Neuron (in vitro differentiated cells): ENCODE data around the gene SLC28A3.

Experiments
- H2AFZ ChIP-seq: one replicate; pipeline ENCODE4 v1.6.1; 2013; ENCODE audit warnings: low read depth, mild to moderate bottlenecking, inconsistent platforms, low read length, moderate library complexity
- H3K27me3 ChIP-seq: one replicate; pipeline ENCODE4 v1.6.1; 2013; ENCODE audit warnings: low read length; ENCODE audit not compliant: insufficient read depth
- H3K36me3 ChIP-seq: one replicate; pipeline ENCODE4 v1.6.1; 2013; ENCODE audit warnings: low read length; ENCODE audit not compliant: insufficient read depth
- H3K4me1 ChIP-seq: one replicate; pipeline ENCODE4 v1.6.1; 2013; ENCODE audit warnings: low read length; ENCODE audit not compliant: insufficient read depth
- H3K4me3 ChIP-seq: 2 replicates; pipeline ENCODE4 v1.5.1; 2013; ENCODE audit warnings: mild to moderate bottlenecking, low read length, moderate library complexity
- H3K9me3 ChIP-seq: one replicate; pipeline ENCODE4 v1.6.1; 2013; ENCODE audit warnings: low read length

Gene SLC28A3

DNA sequence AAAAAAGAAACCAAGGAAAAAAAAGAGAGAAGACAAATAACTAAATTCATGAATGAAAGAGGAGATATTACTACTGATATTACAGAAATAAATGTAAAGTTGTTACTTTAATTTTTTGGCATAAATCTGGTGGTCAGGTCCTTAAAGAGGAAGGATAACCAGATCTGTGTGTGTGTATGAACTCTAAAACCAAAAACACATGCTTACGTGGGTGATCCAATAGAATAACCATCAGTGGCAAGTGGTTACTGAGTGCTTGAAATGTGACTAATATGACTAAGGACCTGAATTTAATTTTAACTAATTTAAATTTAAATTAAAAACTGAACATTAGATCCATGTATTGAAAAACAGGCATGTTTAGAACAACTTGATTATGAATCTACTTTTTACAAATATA lies 10.3 kb downstream of the SLC28A3 start:
- Histone ChIP-seq H2AFZ (no peak overlapping the region), H3K9me3 (no peaks in the 10 kb centered on the region), H3K4me1 (no peaks in the 10 kb centered on the region), H3K4me3 (no peak overlapping the region), H3K36me3 (no peaks in the 10 kb centered on the region), H3K27me3 (no peaks in the 10 kb centered on the region)

GRCh38 chr9:84327184-84327583 lies 13.4 kb downstream of the SLC28A3 start:
- H3K4me1 ChIP-seq, result no peaks in the 10 kb centered on the region
- H3K9me3 ChIP-seq, result no peaks in the 10 kb centered on the region
- no peak overlapping the region for H2AFZ ChIP-seq
- H3K27me3 ChIP-seq, result no peaks in the 10 kb centered on the region
- H3K36me3 ChIP-seq, result no peaks in the 10 kb centered on the region
- no peak overlapping the region for H3K4me3 ChIP-seq

DNA sequence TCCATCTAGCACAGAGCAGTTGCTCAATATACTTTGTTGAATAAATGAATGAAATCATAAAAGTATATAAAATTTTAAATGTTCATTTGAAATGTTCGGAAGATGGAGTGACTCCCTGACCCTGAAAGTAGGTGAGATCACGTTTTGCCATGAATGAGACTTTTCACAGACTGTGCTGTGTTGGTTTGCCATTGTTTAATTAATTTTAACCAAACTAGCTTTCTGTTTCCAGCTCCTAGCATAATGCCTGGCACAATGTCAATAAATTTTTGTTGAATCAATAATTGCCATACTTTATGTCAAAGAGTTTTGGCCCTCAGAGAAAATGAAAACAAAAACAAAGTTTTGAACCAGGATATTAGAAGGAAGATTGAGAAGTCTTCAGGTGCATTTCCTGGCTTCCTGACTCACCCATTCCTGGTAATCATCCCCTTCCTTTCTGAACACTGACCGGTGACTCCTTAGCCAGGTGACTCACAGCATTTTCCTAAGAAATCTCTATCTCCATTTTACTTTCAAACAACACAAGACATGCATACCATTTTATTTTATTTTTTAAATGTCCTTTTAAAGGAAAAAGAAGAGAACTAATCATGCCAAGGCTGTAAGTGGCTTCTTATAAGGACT lies 15.1 kb downstream of the SLC28A3 start:
- H3K4me1 ChIP-seq, result no peaks in the 10 kb centered on the region
- H3K36me3 ChIP-seq, result no peaks in the 10 kb centered on the region
- no peak overlapping the region for H2AFZ ChIP-seq
- no peaks in the 10 kb centered on the region for H3K27me3 ChIP-seq
- H3K9me3 ChIP-seq, result no peaks in the 10 kb centered on the region
- no peak overlapping the region for H3K4me3 ChIP-seq

GRCh38 chr9:84324811-84325210 lies 15.7 kb downstream of the SLC28A3 start:
- no peaks in the 10 kb centered on the region for H3K4me1 ChIP-seq
- no peaks in the 10 kb centered on the region for H3K27me3 ChIP-seq
- H3K9me3 ChIP-seq, result no peaks in the 10 kb centered on the region
- no peak overlapping the region for H2AFZ ChIP-seq
- H3K4me3 ChIP-seq, result no peak overlapping the region
- no peaks in the 10 kb centered on the region for H3K36me3 ChIP-seq

- no peaks in the 10 kb centered on the region for H3K27me3 ChIP-seq
- no peaks in the 10 kb centered on the region for H3K9me3 ChIP-seq
- H2AFZ ChIP-seq, result no peak overlapping the region
- H3K4me3 ChIP-seq, result no peak overlapping the region
- no peaks in the 10 kb centered on the region for H3K4me1 ChIP-seq
- H3K36me3 ChIP-seq, result no peaks in the 10 kb centered on the region
Measured at GRCh38 chr9:84323858-84324257, 16.7 kb downstream of the SLC28A3 start.

GRCh38 chr9:84322828-84323227 lies 17.7 kb downstream of the SLC28A3 start:
- H3K36me3 ChIP-seq, result no peaks in the 10 kb centered on the region
- no peaks in the 10 kb centered on the region for H3K9me3 ChIP-seq
- no peaks in the 10 kb centered on the region for H3K27me3 ChIP-seq
- no peaks in the 10 kb centered on the region for H3K4me1 ChIP-seq
- H3K4me3 ChIP-seq, result no peak overlapping the region
- no peak overlapping the region for H2AFZ ChIP-seq

- Histone ChIP-seq H2AFZ (no peak overlapping the region), H3K4me3 (no peak overlapping the region), H3K4me1 (no peaks in the 10 kb centered on the region), H3K36me3 (no peaks in the 10 kb centered on the region), H3K27me3 (no peaks in the 10 kb centered on the region), H3K9me3 (no peaks in the 10 kb centered on the region)
Measured at GRCh38 chr9:84320231-84320630, 20.3 kb downstream of the SLC28A3 start.

GRCh38 chr9:84319632-84320031 lies 20.9 kb downstream of the SLC28A3 start:
- H2AFZ ChIP-seq, result no peak overlapping the region
- H3K27me3 ChIP-seq, result no peaks in the 10 kb centered on the region
- no peak overlapping the region for H3K4me3 ChIP-seq
- no peaks in the 10 kb centered on the region for H3K9me3 ChIP-seq
- no peaks in the 10 kb centered on the region for H3K4me1 ChIP-seq
- H3K36me3 ChIP-seq, result no peaks in the 10 kb centered on the region

DNA sequence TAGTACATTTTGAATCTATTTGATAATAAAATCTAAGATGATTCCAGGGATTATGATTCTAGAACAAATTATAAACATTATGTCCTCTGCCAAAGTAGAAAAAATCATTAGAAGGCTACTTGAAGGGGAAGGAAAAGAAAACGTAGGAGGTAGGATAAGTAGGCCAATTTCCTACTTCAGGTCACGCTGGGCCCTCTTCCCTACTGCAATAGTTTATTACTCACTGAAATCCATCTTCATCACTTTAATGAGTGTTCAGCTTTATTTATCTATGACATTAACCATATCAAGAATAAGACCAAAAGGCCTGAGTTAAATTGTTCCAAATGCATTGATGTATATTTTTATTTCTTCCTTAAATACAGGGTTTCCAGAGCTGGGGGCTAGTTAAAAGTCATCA lies 21.6 kb downstream of the SLC28A3 start:
- H3K36me3 ChIP-seq, result no peaks in the 10 kb centered on the region
- H3K9me3 ChIP-seq, result no peaks in the 10 kb centered on the region
- no peaks in the 10 kb centered on the region for H3K27me3 ChIP-seq
- H3K4me3 ChIP-seq, result no peak overlapping the region
- no peaks in the 10 kb centered on the region for H3K4me1 ChIP-seq
- no peak overlapping the region for H2AFZ ChIP-seq

DNA sequence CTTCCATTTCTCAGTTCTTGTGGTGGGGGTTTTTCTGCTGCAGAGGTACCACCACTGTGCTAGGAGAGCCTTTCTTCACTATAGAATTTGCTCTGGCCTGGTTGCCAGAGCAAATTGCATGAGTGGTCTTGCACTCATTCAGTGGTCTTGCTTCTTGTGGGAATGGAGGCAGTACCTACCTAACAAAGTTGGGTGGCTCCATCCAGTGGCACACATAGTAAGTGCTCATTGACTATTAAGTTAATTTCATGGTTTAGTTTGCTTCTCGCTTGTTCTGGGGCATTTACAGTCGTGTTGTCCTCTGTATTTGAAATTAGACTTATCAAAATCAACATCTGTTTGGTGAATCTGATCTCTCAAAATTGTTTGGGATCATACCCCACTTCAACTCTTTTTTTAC lies 23.0 kb downstream of the SLC28A3 start:
- H3K36me3 ChIP-seq, result no peaks in the 10 kb centered on the region

DNA sequence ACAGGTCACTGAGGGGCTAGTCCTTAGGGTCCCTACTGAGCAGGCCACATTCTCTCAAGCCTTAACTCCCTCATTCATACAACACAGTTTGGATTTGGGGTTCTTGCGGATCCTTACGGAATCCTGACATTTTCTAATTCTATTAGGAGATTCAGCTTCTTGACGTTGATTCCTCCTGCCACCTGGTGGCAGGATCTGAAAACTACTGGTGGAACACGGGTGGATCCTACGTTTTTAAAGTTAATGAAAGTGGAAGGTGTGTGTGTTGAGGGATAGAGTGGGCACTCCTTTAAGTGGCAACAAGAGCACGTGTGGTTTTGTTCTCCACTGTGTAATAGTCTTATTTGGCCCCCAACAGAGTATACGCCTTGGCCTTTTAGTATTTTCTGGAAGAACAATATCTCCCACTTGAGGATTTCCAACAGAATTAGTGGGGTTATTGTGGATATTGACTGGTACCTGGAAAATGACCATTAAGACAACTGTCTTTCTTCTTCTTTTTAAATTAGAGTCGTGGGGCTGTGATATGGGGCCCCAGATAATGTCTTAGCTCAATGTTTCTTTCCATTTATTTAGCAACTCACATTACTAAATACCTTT lies 25.2 kb downstream of the SLC28A3 start:
- Histone ChIP-seq H3K27me3 (no peaks in the 10 kb centered on the region), H2AFZ (no peak overlapping the region), H3K4me1 (no peaks in the 10 kb centered on the region), H3K9me3 (no peaks in the 10 kb centered on the region), H3K4me3 (no peak overlapping the region), H3K36me3 (no peaks in the 10 kb centered on the region)

More for the DNA sequence above, 23.0 kb downstream of the SLC28A3 start:
- no peaks in the 10 kb centered on the region for H3K9me3 ChIP-seq
- H3K4me1 ChIP-seq, result no peaks in the 10 kb centered on the region
- no peak overlapping the region for H2AFZ ChIP-seq
- no peaks in the 10 kb centered on the region for H3K27me3 ChIP-seq
- H3K4me3 ChIP-seq, result no peak overlapping the region

DNA sequence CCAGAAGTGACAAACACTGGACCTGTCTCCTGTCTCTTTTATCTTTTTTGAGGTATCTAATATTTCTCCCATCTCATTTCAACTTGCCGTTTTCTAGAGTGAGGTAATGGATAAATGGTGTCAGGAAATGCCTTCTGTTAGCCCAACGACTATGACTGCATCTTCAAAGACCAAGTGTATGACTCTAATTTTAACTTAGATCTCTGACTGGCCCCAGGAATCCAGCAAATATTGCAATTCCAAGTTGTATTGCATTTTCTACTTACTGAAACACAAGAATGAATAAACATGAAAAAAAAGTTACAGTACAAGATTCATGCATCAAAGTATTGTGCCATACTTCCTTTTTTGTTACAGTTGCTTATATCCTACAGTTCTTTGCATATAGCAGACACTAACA lies 26.3 kb downstream of the SLC28A3 start:
- Histone ChIP-seq H3K36me3 (no peaks in the 10 kb centered on the region), H3K4me1 (no peaks in the 10 kb centered on the region), H2AFZ (no peak overlapping the region), H3K4me3 (no peak overlapping the region), H3K27me3 (no peaks in the 10 kb centered on the region), H3K9me3 (no peaks in the 10 kb centered on the region)

GRCh38 chr9:84310883-84311282 lies 29.7 kb downstream of the SLC28A3 start:
- Histone ChIP-seq H3K4me1 (no peaks in the 10 kb centered on the region), H3K27me3 (no peaks in the 10 kb centered on the region), H3K36me3 (no peaks in the 10 kb centered on the region), H3K9me3 (no peaks in the 10 kb centered on the region), H2AFZ (no peak overlapping the region), H3K4me3 (no peak overlapping the region)
